DOHH2 (cell line): ENCODE results near the gene VAV2.

Experiments used
- H3F3A ChIP-seq: fragments of 200-600 bp; sonication (generic), shearing (Covaris generic); 2 replicates; pipeline ENCODE4 v1.6.0; 2016; ENCODE audit warnings: antibody characterized with exemption, mild to moderate bottlenecking; ENCODE audit not compliant: control insufficient read depth, insufficient read depth
- H3K27ac ChIP-seq: fragments of 200-600 bp; sonication (generic); 2 replicates; pipeline ENCODE4 v1.5.1; 2014; ENCODE audit warnings: low read depth, mild to moderate bottlenecking, low read length, moderate library complexity
- H3K27me3 ChIP-seq: fragments of 200-600 bp; sonication (generic); 2 replicates; pipeline ENCODE4 v1.6.1; 2014; ENCODE audit warnings: mild to moderate bottlenecking, low read length, mixed read lengths; ENCODE audit not compliant: control insufficient read depth
- H3K36me3 ChIP-seq: fragments of 200-600 bp; sonication (generic); 2 replicates; pipeline ENCODE4 v1.6.1; 2014; ENCODE audit warnings: mild to moderate bottlenecking, low read length, moderate library complexity, mixed read lengths; ENCODE audit not compliant: control insufficient read depth
- H3K4me1 ChIP-seq: fragments of 200-600 bp; sonication (generic); 2 replicates; pipeline ENCODE4 v1.6.1; 2014; ENCODE audit warnings: mild to moderate bottlenecking, low read length, mixed read lengths; ENCODE audit not compliant: control insufficient read depth
- H3K4me2 ChIP-seq: fragments of 200-600 bp; sonication (generic); 2 replicates; pipeline ENCODE4 v1.6.0; 2014; ENCODE audit warnings: mild to moderate bottlenecking, low read length, moderate library complexity
- H3K4me3 ChIP-seq: fragments of 200-600 bp; sonication (generic); 2 replicates; pipeline ENCODE4 v1.5.1; 2014; ENCODE audit warnings: mild to moderate bottlenecking, low read length, mixed read lengths
- H3K79me2 ChIP-seq: fragments of 200-600 bp; sonication (generic); 2 replicates; pipeline ENCODE4 v1.6.1; 2014; ENCODE audit warnings: mild to moderate bottlenecking, low read length, mixed read lengths; ENCODE audit not compliant: control insufficient read depth
- H3K9me2 ChIP-seq: fragments of 200-600 bp; sonication (generic); replicated peaks from 2 replicates; pipeline ENCODE4 v1.6.1; 2014; ENCODE audit warnings: mild to moderate bottlenecking, low read length, mixed read lengths; ENCODE audit not compliant: control insufficient read depth
- H3K9me3 ChIP-seq: fragments of 200-600 bp; sonication (generic); 2 replicates; pipeline ENCODE4 v1.6.1; 2014; ENCODE audit warnings: antibody characterized with exemption, low read length, mixed read lengths; ENCODE audit not compliant: control insufficient read depth, insufficient read depth
- H4K20me1 ChIP-seq: fragments of 200-600 bp; sonication (generic); 2 replicates; pipeline ENCODE4 v1.6.0; 2014; ENCODE audit warnings: low read depth, mild to moderate bottlenecking, antibody characterized with exemption, low read length, moderate library complexity; ENCODE audit not compliant: control insufficient read depth, insufficient read depth
- CTCF ChIP-seq: fragments of 200-600 bp; sonication (generic); IDR thresholded peaks from one replicate; pipeline ENCODE4 v1.5.1; 2014; ENCODE audit warnings: antibody characterized with exemption, mild to moderate bottlenecking, low read depth, low read length; ENCODE audit not compliant: poor library complexity, severe bottlenecking
- EZH2phosphoT487 ChIP-seq: fragments of 200-600 bp; sonication (generic); IDR thresholded peaks from 2 replicates; pipeline ENCODE4 v1.6.1; 2017; ENCODE audit warnings: borderline replicate concordance, mild to moderate bottlenecking, antibody characterized with exemption, low read length, moderate library complexity, mixed read lengths

VAV2 gene

DNA sequence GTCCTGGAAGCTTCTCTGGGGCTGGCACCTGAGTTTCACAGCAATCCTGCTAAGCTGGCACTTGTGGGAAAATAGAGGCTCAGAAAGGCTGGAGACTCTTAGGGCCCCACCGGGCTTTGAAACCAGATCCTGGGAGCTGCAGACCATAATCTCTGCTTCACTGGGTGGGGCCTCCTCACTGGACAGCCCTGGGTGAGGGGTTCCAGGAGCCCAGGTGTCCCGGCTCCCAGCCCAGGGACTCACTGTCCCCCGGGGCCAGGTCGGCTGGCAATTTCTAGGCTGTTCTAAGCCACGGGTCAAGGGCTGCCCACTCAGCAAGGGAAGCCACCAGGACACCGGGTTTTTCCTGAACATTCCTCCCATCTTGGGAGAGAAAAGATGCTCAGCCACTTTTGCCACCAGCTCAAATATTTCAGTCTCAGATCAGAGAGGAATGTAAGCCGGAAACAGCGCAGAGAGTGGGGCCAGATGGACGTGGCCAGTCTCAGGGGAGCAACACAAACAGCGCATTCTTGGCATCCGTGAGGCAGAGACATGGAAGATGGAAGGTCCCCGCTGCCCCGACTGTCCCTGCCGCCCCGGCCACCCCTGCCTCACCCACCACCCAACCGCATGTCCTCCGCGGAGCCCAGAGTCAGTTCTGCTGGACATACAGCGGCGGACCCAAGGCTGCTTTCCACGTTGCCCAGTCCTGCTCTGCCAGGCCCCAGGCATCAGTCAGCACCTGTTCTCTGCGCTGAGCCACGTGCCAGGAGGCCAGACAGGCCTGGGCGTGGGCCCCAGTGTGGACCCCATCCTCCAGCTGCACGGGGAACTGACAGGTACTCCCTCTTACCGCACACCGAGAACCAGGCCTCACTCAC lies 72.6 kb downstream of the VAV2 start:
- peaks cover 31% of the 10 kb centered on the region for H3K79me2 ChIP-seq
- no peaks in the 10 kb centered on the region for H3K9me2 ChIP-seq
- H3K4me1 ChIP-seq, result peaks cover 10% of the 10 kb centered on the region
- H4K20me1 ChIP-seq, result 0 out of 2 replicates have a peak, but pooled peaks cover 6% of the 10 kb centered on the region
- H3K36me3 ChIP-seq, result no peaks in the 10 kb centered on the region
- no peaks in the 10 kb centered on the region for H3K9me3 ChIP-seq
- TF ChIP-seq CTCF (no peak), EZH2phosphoT487 (no peak)
- H3K27me3 ChIP-seq, result no peaks in the 10 kb centered on the region
- H3K4me2 ChIP-seq, result no peak overlapping the region
- no peak overlapping the region for H3K27ac ChIP-seq
- no peak overlapping the region for H3K4me3 ChIP-seq
- no peaks in the 10 kb centered on the region for H3F3A ChIP-seq

- no peaks in the 10 kb centered on the region for H3K9me2 ChIP-seq
- no peak overlapping the region for H3K4me2 ChIP-seq
- peaks cover 39% of the 10 kb centered on the region for H3K79me2 ChIP-seq
- no peaks in the 10 kb centered on the region for H3K36me3 ChIP-seq
- TF ChIP-seq EZH2phosphoT487, result no peak
- no peak for TF ChIP-seq CTCF
- no peak overlapping the region for H3K27ac ChIP-seq
- no peaks in the 10 kb centered on the region for H3F3A ChIP-seq
- H3K9me3 ChIP-seq, result no peaks in the 10 kb centered on the region
- no peaks in the 10 kb centered on the region for H3K27me3 ChIP-seq
- 0 out of 2 replicates have a peak, but pooled peaks cover 6% of the 10 kb centered on the region for H4K20me1 ChIP-seq
- H3K4me3 ChIP-seq, result no peak overlapping the region
- peaks cover 10% of the 10 kb centered on the region for H3K4me1 ChIP-seq
Observed at GRCh38 chr9:133918111-133918813, 73.9 kb downstream of the VAV2 start.

GRCh38 chr9:133917375-133917774 lies 74.7 kb downstream of the VAV2 start:
- H3F3A ChIP-seq, result no peaks in the 10 kb centered on the region
- H3K4me2 ChIP-seq, result no peak overlapping the region
- H3K4me1 ChIP-seq, result peaks cover 10% of the 10 kb centered on the region
- H3K4me3 ChIP-seq, result no peak overlapping the region
- no peaks in the 10 kb centered on the region for H3K27me3 ChIP-seq
- no peaks in the 10 kb centered on the region for H3K9me2 ChIP-seq
- no peak overlapping the region for H3K27ac ChIP-seq
- H4K20me1 ChIP-seq, result 0 out of 2 replicates have a peak, but pooled peaks cover 6% of the 10 kb centered on the region
- no peak for TF ChIP-seq EZH2phosphoT487
- TF ChIP-seq CTCF, result no peak
- no peaks in the 10 kb centered on the region for H3K9me3 ChIP-seq
- peaks cover 43% of the 10 kb centered on the region for H3K79me2 ChIP-seq
- H3K36me3 ChIP-seq, result no peaks in the 10 kb centered on the region
